Stimulated activated CD4-positive, alpha-beta T cell treated with anti-CD3 and anti-CD28 coated beads, TNF-alpha, amount 100 ng/mL, for 24 hours (primary cell): ENCODE results near the gene MAPRE3.

ENCODE experiments used
- DNase-seq, 3 experiments: peaks; one replicate each; pipeline ENCODE4 v3.0.0-alpha.2; 2020; ENCODE audit warnings: low read depth in 3 of 3

MAPRE3 gene

DNA sequence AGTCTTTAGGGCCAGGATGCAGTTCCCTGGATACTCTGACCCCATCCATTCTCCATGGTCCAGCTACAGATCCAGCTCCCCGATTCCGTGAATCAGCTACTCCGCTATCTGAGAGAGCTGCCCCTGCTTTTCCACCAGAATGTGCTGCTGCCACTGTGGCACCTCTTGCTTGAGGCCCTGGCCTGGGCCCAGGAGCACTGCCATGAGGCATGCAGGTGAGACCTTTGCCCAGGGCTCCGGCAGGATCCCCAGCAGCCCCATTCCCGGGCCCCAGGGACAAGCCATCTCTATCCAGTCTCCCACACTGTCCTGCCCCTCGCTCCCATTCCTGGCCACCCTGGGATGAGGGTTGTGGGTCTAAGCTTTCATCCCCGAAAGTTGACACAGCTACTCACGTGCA, 69.8 kb downstream of the MAPRE3 start:
- no peak for DNase-seq

DNA sequence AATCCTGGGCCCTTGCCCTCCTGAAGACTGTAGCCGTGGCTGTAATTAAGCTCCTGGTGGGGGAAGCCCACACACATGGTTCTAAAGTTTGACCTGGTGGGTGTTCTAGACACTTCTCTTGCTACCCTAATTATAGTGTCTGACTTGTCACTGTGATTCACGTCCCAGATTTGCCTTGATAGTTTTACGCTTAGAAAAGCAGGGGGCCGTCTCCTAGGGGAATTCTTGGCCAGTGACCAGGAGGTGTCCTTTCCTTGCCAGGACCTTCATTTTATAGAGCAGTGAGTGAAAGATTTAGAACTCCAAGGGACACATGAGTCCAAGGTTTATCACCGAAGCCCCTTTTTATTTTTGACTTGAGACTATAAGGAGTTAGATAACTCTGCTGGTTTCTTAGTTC, 71.3 kb downstream of the MAPRE3 start:
- no peak for DNase-seq

DNA sequence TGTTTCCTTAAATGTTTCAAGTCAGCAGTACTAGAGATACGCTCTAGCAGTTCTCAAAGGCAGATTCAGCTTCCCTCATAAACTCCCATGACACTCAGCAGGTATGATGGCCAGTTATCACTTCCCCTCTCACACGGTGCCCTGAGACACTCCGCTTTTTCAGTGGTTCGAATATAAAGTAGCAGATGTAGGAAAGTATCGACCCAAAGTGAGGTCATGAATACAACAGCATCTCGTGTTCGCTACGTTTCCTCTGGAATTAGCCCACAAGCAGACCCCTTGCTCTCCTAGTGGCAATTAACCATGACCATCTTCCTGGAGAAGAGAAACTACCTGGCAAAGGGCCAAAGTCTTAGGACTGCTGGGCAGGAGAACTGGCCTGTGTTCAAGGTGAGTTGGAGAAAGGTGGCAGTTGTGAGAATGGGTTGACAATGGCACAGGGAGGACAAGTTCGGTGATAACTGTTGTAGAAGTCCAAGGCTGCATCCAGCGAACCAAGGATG, 71.8 kb downstream of the MAPRE3 start:
- DNase-seq = no peak

DNA sequence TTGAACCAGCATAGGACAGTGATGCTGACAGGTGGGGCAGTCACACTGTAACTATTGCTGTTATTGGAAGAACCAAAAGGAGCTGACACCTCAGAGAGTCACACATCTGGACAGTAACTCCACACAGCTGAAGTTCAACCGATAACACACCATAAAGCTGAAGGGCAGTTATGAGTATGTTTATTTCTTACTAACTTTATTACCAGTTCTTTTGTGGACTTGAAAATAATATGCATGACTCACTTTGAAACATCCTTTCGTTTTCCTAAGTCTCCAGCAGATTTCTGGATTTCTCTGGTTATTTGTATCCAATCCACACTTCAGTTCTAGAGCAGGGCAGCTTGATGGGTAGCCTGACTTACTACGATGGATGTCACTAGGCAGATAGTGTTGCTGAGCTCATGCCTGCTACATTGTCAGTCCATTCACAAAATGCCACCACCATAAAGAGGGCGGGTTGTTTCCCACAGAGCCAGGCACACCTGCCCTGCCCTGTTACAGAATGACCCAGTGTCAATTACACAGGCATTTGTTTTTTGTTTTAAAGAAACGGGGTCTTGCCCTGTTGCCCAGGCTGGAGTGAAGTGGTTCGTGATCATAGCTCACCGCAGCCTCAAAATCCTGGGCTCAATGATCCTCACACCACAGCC, 72.7 kb downstream of the MAPRE3 start:
- no peak for DNase-seq

DNA sequence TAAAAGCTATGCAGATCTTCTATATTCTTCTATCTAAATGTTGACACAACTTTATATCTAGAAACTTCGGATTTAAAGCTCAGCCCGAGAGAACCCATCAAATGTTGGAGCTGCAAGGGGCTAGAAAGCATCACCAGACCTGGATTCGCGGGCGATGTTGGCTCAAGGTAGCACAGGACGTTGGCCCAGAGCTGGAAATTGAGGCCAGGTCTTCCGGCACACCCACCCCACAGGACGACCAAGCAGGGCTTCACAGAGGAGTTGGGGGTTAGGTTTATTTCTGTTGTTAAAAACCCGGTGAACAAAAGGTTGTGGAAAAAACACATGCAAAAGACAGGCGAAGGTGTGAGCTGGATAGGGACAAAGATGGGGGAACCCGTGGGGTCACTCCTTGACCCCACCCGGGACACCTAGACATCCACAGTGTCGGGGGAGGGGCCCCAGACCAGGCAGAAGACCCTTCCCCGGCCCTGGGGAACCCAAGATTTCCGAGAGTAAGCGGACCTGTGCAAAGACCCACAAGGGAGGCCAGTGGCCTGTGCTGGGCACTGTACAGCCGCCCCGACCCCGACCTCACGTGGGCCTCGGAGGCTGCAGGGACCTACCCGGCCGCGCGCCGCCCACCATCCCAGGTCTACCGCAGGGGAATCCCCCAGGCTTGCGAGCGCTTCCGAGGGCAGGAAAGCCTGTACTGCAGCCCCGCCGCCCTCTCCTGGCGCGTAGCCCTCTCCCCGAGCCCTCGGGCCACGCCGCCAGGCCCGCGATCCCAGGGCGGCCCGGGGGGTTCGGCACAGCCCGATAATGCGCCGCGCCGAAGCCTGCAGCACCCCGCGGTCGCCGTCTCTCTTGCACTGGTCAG, 79.2 kb downstream of the MAPRE3 start:
- peak in 2 of 3 experiments; percentile 37 to 72 for DNase-seq

DNA sequence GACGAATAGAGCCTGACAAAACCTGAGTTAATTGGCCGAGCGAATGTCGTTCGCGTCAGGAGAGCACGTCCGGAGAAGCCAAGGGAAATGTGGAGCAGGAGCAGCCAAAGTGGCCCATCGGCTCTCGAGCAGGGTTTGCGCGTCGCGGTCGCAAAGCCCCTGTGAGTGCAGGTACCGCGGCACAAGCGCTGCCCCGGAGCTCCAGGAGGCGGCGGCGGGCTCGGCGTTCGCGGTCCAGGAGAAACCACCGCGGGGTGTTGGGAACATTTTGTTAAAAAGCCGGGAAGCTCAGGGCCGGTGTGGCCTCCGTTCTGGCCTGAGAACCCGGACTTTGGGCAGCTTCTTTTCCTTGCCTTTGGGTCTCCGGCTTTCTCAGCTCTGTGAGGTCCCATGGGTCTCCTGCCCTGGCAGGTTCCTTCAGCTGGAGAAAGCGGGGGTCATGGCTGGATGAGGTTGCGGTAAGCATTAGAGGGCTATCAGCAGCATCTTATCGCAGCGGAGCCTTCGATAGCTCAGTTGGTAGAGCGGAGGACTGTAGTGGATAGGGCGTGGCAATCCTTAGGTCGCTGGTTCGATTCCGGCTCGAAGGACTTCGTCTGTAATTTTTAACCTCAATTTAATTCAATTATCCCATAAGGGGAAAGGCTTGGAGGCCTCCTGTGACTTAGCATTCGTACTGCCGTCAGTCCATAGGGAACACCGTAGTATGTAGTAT, 80.0 kb downstream of the MAPRE3 start:
- peak; percentile 86 to 90 (median 88) for DNase-seq

DNA sequence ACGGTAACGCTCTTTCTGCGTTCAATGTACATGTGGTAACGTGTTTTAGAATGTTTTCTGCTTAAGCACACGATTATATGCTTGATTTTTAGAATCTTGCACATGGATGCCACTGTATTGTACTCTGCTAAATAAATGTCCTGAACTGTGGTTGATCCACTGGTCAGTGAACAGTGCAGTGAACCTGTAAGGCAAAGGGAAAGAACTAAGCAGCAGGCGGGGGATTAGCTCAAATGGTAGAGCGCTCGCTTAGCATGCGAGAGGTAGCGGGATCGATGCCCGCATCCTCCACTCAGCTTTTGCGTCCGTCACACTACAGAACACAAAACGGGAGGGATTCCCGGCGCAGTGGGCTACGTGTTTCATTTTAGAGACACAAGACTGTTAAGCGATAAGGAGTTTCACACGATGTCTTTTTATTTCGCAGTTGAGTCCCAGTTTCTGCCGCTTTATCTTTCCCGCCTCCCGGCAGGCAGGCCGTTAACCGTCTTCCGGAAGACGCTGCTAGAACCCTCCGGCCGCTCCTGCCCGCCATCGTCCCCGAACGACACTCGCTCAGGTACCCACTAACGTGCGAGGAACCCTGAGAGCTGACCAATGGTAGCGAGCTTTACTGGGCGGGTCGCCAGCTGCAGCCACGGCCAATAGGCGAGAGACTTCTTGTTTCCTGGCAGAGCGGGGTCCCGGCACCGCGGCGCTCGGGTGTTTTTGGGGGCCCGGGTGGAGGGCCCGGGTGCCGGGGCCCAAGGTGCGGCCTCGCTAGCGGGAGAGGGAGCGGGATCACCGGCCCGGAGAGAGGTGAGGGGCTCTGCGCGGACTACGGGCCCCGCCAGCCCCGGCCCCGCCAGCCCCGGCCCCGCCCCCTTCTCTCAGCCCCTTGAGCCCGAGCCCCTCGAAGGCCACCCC, 80.8 kb downstream of the MAPRE3 start, which contains the start of gene AGBL5:
AGBL5 (plus strand) TSS at position 673 of the 906 bp plus-strand sequence. CDS start 1,291 bp downstream, outside the sequence.
- peak; percentile 89 to 94 (median 92) for DNase-seq

DNA sequence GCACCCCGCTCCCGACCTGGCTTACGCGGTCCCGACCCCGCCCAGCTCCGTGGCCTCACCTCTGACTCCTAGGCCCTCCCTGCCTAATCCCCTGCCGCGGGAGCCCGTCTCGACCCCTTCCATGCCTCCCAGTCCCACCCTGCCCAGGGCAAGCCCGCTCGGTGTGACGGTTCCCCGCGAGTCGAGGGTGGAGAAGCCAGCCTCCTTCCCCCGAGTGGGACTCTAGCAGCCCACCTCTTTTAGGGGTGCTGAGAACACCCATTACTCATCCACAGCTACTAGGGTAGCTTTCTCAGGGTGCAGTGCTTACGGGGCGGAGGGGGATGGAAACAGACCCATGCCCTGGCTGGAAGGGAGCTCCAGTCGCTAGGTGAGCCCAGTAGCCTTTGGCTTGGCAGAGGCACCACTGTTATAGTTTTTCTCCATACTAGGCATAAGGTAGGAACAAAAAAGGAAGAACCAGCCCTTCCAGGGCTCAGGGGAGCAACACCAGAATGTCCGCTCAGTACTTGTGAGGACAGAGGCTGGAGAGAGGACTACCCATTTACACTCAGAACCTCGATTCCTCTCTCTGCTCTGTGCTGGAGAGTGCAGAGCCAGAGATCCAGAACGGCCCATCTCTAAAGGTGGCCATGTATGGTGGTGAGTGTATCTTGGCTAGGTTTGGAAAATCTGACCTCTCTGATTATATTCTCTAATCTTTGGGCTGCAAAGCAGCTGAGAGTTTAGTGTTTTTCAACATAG, 81.6 kb downstream of the MAPRE3 start:
- DNase-seq = peak in 1 of 3 experiments; percentile 5

DNA sequence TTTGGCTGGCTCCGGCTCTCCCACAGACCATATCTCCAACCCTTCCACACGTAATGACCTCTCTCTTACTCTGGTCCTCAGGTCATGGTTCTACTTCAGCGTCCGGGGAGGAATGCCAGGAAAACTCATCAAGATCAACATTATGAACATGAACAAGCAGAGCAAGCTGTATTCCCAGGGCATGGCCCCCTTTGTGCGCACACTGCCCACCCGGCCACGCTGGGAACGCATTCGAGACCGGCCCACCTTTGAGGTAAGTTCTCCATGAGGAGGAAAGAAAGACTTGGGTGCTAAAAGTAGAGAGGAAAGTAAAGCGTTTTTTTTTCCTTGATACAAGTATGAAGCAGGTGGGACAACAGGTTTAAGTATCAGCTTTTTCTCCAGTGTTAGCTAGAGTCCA, 82.9 kb downstream of the MAPRE3 start:
- DNase-seq = no peak

DNA sequence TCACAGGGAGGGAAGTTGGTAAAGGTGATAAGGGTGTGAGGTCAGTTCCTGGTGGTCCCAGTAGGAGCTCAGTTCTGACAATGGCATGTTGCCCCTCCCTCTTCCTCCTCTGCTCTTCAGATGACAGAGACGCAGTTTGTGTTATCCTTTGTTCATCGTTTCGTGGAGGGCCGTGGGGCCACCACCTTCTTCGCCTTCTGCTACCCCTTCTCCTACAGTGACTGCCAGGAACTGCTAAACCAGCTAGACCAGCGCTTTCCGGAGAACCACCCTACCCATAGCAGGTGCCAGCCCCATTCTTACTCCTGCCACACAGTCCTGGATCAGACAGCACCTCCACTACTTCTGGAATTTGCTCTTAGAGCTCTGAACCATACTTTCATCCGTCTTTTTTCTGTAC, 83.3 kb downstream of the MAPRE3 start:
- no peak for DNase-seq

DNA sequence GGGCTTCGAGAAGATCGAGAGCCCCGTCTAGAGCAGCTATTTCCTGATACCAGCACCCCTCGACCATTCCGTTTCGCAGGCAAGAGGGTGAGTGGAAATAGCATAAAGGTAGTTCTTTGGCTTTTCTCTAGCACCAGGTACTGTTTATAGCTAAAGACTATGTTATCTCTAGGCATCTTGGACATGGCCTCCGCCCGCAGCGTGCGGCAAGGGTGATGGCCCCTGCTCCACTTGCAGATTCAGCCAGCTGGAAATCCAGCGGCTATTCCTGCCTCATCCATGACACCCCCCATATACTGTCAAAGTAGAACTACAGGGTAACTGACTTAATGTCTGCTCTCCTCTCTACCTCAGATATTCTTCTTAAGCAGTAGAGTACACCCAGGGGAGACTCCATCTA, 84.3 kb downstream of the MAPRE3 start:
- DNase-seq = no peak

DNA sequence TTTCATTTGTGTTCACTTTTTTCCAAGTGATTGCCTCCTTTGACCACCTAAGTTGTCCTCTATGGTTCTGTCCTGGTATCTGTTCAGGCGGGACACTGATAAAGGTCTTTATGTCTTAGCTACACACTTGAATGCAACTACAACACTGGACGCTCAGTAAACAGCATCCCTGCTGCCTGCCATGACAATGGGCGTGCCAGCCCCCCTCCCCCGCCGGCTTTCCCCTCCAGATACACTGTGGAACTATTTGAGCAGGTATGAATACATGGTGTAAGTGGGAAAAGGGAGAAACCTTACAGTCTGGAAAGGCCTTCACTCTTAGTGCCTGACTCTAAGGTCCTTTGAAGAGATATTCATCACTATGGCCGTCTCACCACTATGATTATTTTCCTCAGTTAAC, 86.7 kb downstream of the MAPRE3 start:
- no peak for DNase-seq

DNA sequence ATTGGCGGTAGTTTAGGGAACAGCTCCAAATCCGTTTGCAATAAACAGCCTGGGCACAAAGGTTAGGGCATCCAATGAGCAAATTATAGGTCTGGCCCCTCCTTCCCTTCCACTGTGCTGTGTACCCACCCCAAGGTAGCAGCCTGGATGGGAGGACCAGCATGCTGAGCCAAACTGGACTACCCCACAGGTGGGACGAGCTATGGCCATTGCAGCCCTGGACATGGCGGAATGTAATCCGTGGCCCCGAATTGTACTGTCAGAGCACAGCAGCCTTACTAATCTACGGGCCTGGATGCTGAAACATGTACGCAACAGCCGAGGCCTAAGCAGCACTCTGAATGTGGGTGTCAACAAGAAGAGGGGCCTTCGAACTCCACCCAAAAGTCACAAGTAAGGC, 87.8 kb downstream of the MAPRE3 start:
- no peak for DNase-seq

DNA sequence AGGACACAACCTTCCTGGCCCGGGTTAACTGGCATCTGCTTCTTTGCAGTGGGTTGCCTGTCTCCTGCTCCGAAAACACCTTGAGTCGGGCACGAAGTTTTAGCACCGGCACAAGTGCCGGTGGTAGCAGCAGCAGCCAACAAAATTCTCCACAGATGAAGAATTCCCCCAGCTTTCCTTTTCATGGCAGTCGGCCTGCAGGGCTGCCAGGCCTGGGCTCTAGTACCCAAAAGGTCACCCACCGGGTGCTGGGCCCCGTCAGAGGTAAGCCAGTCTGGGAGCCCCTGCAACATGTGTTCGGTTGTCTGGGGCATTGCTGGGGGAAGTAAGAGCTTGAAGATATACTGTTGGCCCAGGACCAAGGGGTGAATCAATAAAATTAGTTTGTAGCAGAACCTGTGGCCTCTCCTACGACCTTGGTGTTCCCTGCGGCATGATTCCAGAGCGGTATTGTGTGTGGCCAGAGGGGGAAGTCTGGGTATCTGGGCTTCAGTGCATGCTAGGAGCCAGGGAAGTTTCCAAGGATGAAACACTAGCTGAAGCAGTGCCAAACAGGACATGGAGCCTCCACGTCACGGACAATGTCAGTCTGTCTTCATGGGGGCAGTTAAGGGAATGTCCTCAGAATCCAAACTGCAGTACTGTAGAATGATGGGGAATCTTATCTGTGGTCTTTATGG, 88.8 kb downstream of the MAPRE3 start:
- DNase-seq = no peak

DNA sequence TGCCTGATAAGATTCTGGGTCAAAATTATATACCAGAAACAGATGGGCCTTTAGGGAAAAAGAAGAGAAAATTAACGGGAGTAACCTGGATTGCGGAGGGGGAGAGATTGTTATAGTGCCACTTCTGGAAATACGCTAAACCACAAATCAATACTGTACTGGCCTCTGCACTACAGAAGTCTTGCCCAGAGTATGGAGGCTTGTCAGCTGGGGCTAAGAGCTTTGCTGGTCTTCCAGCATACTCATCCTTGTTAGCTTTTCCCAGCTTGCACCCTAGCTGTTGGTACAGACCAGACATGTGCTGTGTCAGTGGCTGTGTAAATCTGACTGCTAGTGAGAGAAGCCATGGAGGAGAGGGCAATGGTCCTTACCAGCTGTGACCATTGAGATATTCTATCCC, 89.9 kb downstream of the MAPRE3 start:
- no peak for DNase-seq

DNA sequence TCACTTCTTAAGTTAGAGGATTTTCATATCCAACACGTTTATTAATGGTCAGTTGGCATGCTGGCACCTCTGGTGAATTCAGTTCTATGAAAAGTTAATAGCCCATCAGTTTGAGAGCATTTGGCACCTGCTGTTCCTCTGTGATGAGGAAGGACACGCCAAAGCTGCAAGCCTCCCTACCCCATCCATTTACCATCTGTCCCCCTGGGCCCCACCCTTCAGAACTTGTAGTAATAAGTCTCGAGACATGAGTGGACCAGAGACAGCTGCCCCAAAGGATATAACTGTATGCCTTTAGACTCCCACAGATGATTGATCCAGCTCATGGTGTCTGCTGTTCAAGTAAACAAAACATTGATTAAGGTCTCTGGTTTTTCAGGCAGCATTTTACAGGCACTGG, 94.7 kb downstream of the MAPRE3 start:
- no peak for DNase-seq

DNA sequence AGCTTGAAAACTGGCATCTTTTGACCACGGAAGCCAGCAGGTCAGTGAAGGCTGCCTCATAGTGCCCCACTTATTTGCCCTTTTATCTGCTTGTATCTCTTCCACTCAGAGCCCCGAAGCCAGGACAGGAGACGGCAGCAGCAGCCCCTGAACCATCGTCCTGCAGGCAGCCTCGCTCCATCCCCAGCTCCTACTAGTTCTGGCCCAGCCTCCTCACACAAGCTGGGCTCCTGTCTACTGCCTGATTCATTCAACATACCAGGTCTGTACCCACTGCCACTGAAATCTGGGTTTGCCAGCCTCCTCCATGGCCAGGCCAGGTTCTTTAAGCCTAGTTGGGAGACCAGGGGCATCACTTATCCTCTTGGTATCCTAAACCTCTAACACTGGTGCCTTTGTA, 96.9 kb downstream of the MAPRE3 start:
- no peak for DNase-seq

DNA sequence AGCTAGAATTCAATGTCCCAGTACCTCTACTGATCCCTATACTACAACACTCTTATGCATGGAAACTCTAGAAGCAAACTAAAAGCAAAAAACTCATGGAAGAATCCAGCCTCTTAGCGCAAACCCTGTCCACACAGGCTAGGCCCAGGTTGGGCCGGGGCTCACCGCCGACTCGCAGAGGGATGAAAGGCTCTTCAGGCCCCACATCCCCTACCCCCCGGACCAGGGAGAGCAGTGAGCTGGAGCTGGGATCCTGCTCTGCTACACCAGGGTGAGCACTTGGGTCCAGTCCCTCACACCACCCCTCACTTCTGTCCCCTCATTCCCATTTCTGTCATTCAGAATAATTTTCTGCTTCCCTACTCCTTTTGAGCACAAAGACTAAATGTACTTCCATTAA, 99.0 kb downstream of the MAPRE3 start:
- DNase-seq = no peak

DNA sequence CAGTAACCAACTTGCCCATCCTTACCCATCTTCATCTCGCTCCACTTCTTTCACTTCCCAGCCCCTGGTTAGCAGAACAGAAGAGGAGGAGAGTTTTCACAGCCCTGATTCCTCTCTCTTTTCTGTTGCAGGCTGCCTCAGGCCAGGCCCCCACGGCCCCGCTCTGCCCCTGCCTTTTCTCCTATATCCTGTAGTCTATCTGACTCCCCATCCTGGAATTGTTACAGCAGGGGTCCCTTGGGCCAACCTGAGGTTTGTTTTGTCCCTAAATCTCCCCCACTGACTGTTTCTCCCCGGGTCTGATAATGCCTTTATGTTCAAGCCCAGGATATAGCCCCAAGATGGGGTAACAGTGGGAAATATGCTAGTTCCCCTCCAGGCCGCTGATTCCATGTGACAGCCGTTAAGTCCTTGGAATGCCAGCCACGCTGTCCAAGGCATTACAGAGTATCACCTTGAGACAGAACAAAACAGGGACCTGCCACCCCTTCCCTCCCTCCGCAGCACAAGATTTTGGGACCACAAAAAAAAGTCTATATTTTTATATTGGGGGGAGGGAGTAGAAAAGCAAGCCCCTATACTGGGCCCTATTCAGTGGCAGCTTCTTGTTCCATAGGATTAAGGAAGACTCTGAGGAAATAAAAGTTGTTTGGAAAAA, 99.7 kb downstream of the MAPRE3 start:
- no peak for DNase-seq
